ENCODE data around the gene STAT6.
A peak's percentile ranks its signal among the peaks of the same experiment; 100 is the strongest.
"Not testable (repeated sequence)": the region's sequence is repeated elsewhere in the genome, so short reads cannot be mapped to it uniquely, and the experiment has no call there.

Gene STAT6

GRCh38 chr12:57088354-57089270 is 22.6 kb downstream of the STAT6 start, which contains the start of gene NAB2:
Gene NAB2, plus strand, starts transcription at chr12:57089114. Its CDS starts 158 bp downstream, at chr12:57089272.
- DNase-seq (ENCODE audit: low read depth in 2 of 2, low spot score in 1 of 2): peak; percentile 61 to 88

GRCh38 chr12:57087691-57088353 is 23.3 kb downstream of the STAT6 start:
- peak; percentile 66 to 91 for DNase-seq (ENCODE audit: low read depth in 2 of 2, low spot score in 1 of 2)

- DNase-seq (ENCODE audit: low read depth in 2 of 2, low spot score in 1 of 2): peak; percentile 94 to 98
Measured at GRCh38 chr12:57087010-57087690, 24.0 kb downstream of the STAT6 start.

GRCh38 chr12:57086493-57087009 is 24.6 kb downstream of the STAT6 start:
- peak; percentile 42 to 67 for DNase-seq (ENCODE audit: low read depth in 2 of 2, low spot score in 1 of 2)

GRCh38 chr12:57085999-57086492 is 25.1 kb downstream of the STAT6 start:
- no peak for DNase-seq (ENCODE audit: low read depth in 2 of 2, low spot score in 1 of 2)

- no peak for DNase-seq (ENCODE audit: low read depth in 2 of 2, low spot score in 1 of 2)
Measured at GRCh38 chr12:57080855-57081254, 30.3 kb downstream of the STAT6 start.

- no peak for DNase-seq (ENCODE audit: low read depth in 2 of 2, low spot score in 1 of 2)
Measured at GRCh38 chr12:57079821-57080220, 31.3 kb downstream of the STAT6 start.

GRCh38 chr12:57078519-57079404 is 32.4 kb downstream of the STAT6 start, which contains the start of gene NEMP1:
Gene NEMP1, minus strand, starts transcription at chr12:57078791. Its CDS starts 46 bp downstream, at chr12:57078745.
- peak; percentile 88 to 92 for DNase-seq (ENCODE audit: low read depth in 2 of 2, low spot score in 1 of 2)

- not testable (repeated sequence) for DNase-seq (ENCODE audit: low read depth in 2 of 2, low spot score in 1 of 2)
Measured at GRCh38 chr12:57073566-57074450, 37.4 kb downstream of the STAT6 start.

GRCh38 chr12:57072661-57073060 is 38.5 kb downstream of the STAT6 start:
- DNase-seq (ENCODE audit: low read depth in 2 of 2, low spot score in 1 of 2): no peak

GRCh38 chr12:57069523-57069922 is 41.6 kb downstream of the STAT6 start:
- no peak for DNase-seq (ENCODE audit: low read depth in 2 of 2, low spot score in 1 of 2)

GRCh38 chr12:57066245-57066644 is 44.9 kb downstream of the STAT6 start:
- DNase-seq (ENCODE audit: low read depth in 2 of 2, low spot score in 1 of 2): no peak

GRCh38 chr12:57063991-57064685 is 47.0 kb downstream of the STAT6 start:
- peak in 1 of 2 donors; percentile 24 for DNase-seq (ENCODE audit: low read depth in 2 of 2, low spot score in 1 of 2)

- no peak for DNase-seq (ENCODE audit: low read depth in 2 of 2, low spot score in 1 of 2)
Measured at GRCh38 chr12:57058454-57058853, 52.7 kb downstream of the STAT6 start.

- no peak for DNase-seq (ENCODE audit: low read depth in 2 of 2, low spot score in 1 of 2)
Measured at GRCh38 chr12:57057067-57057751, 54.0 kb downstream of the STAT6 start.

GRCh38 chr12:57055824-57056223 is 55.3 kb downstream of the STAT6 start:
- no peak for DNase-seq (ENCODE audit: low read depth in 2 of 2, low spot score in 1 of 2)

GRCh38 chr12:57053901-57054300 is 57.3 kb downstream of the STAT6 start:
- DNase-seq (ENCODE audit: low read depth in 2 of 2, low spot score in 1 of 2): not testable (repeated sequence)

- DNase-seq (ENCODE audit: low read depth in 2 of 2, low spot score in 1 of 2): not testable (repeated sequence)
Measured at GRCh38 chr12:57053146-57053545, 58.0 kb downstream of the STAT6 start.
